Measurements from ENCODE around the gene CDC42EP2.

- TF ChIP-seq CTCF (IDR thresholded peaks at IDR 0.05), result no peak
- TF ChIP-seq POLR2A (IDR thresholded peaks at IDR 0.05), result no peak
Measured at GRCh38 chr11:65338676-65339075, 24.0 kb downstream of the CDC42EP2 start.
